OCI-LY7 (cell line): Measurements from ENCODE around the gene P4HA3.

ENCODE experiments used
- CTCF ChIP-seq: fragments of 200-600 bp; sonication (generic); conservative IDR thresholded peaks from 2 replicates; pipeline ENCODE4 v1.5.1; 2014; ENCODE audit warnings: mild to moderate bottlenecking, antibody characterized with exemption, low read length, moderate library complexity, mixed read lengths
- EZH2phosphoT487 ChIP-seq: fragments of 200-600 bp; sonication (generic); IDR thresholded peaks from 2 replicates; pipeline ENCODE4 v1.6.1; 2018; ENCODE audit warnings: low read depth, borderline replicate concordance, mild to moderate bottlenecking, mixed run types, antibody characterized with exemption, low read length, moderate library complexity, mixed read lengths

DNA sequence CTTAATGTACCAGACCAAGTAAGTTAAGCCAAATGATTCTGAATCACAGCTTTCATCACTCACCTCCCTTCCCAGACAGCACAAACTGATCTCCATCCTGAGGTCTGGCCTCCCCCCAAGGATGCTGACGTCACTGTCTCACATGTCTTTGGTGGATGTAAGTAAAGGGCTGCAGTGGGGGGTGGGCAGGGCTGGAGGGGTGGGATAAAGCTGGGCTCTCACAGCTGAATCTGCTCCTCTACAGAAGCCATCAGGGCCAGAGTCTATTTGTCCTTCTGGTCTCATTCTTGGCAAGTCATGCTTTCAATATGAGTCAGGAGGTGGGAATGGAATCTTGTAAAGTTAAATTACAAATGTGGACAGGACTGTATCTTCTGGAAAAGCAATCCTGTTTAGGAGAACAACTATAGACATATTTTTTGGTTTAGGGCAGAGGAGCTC, 32.7 kb downstream of the P4HA3 start:
- TF ChIP-seq CTCF (no peak), EZH2phosphoT487 (no peak)
